Measurements from ENCODE around the gene CHIC2. TPM values are rescaled to one million over a fixed set of nuclear protein-coding genes. Genes with fewer than 3 reads are reported as not detected.
"Not testable (repeated sequence)": the region's sequence is repeated elsewhere in the genome, so short reads cannot be mapped to it uniquely, and the experiment has no call there.

The CHIC2 gene
- 52.3 and 58.1 TPM in 2 replicates for total RNA-seq (2014; rRNA removed)
- Bru-seq, nascent RNA: percentile 93 among the genes with signal in this experiment
- BruChase-seq, experiment 1, labeled RNA remaining after a 6-hour chase: percentile 76 among the genes with signal in this experiment
- percentile 88 among the genes with signal in this experiment for BruChase-seq, experiment 2, labeled RNA remaining after a 2-hour chase
- long read RNA-seq, transcript CHIC2-201 (6 exons, 1,194 nt): major isoform, 85 of 91 reads
- long read RNA-seq, partial matches to known transcripts: 1 of 91 reads
- long read RNA-seq, other reads (novel, unspliced or antisense): 4 of 91 reads

- Histone ChIP-seq H3K36me3 (ENCODE audit: low read depth, low read length) (no peaks in the 10 kb centered on the region), H3K4me1 (ENCODE audit: insufficient read depth, low read length) (peaks cover 64% of the 10 kb centered on the region), H3K4me2 (ENCODE audit: low read length) (peak within 1 kb of the TSS; percentile 89), H3K9me2 (replicated peaks; ENCODE audit: low read length) (no peaks in the 10 kb centered on the region), H4K20me1 (ENCODE audit: low read length) (peaks cover 32% of the 10 kb centered on the region), H3K9me3 (ENCODE audit: low read length) (no peaks in the 10 kb centered on the region), H3K9ac (ENCODE audit: low read length) (peak within 1 kb of the TSS; percentile 90), H2AFZ (ENCODE audit: low read length) (peak within 1 kb of the TSS; percentile 93), H3K27ac (ENCODE audit: low read length) (peak within 1 kb of the TSS; percentile 43), H3F3A (ENCODE audit: low read length, unreplicated experiment) (no peaks in the 10 kb centered on the region), H3K27me3 (ENCODE audit: low read length) (no peaks in the 10 kb centered on the region), H3K4me3 (ENCODE audit: low read length) (peak within 1 kb of the TSS; percentile 82), H3K79me2 (ENCODE audit: low read length) (peaks cover 49% of the 10 kb centered on the region)
- intact Hi-C loops (cut with micrococcal nuclease): loop anchor here (1.0 to 10.0 kb wide), 6 partner anchors 27 to 870 kb away; partner anchors contain the start of gene SCFD2
- CTCF ChIA-PET: no interaction called here
- TF ChIP-seq CTCF (conservative IDR thresholded peaks at IDR 0.05; ENCODE audit: low read depth, low read length): no peak
- TF ChIP-seq EZH2phosphoT487 (IDR thresholded peaks at IDR 0.05; ENCODE audit: borderline replicate concordance, low read length): peak; percentile 44; the same call in 1 of the 2 replicates
- POLR2A ChIA-PET (ENCODE audit: unreplicated experiment): interaction anchor here (0.7 kb wide), 1 partner anchor 21 kb away, joined by 17 read pairs; no protein-coding TSS in a partner anchor
- peak; percentile 72 for ATAC-seq
- peak; percentile 94 for DNase-seq
- no TSS peak for BruUV-seq (replicated peaks)
These were observed at the start of gene CHIC2 for GRCh38 chr4:54064317-54065111. Gene CHIC2 (minus strand): TSS chr4:54064605. CDS start chr4:54064300, 305 bp downstream.

GRCh38 chr4:54113206-54113605 lies 48.8 kb upstream of the CHIC2 start:
- H3K9me2 ChIP-seq (replicated peaks; ENCODE audit: low read length); intact Hi-C loops (cut with micrococcal nuclease); H3F3A ChIP-seq (ENCODE audit: low read length, unreplicated experiment); H2AFZ ChIP-seq (ENCODE audit: low read length); H4K20me1 ChIP-seq (ENCODE audit: low read length); H3K4me1 ChIP-seq (ENCODE audit: insufficient read depth, low read length); H3K79me2 ChIP-seq (ENCODE audit: low read length); H3K4me3 ChIP-seq (ENCODE audit: low read length); POLR2A ChIA-PET (ENCODE audit: unreplicated experiment); H3K9ac ChIP-seq (ENCODE audit: low read length); H3K9me3 ChIP-seq (ENCODE audit: low read length); ATAC-seq; H3K36me3 ChIP-seq (ENCODE audit: low read depth, low read length); DNase-seq; H3K4me2 ChIP-seq (ENCODE audit: low read length); BruUV-seq (replicated peaks); CTCF ChIA-PET; H3K27ac ChIP-seq (ENCODE audit: low read length); H3K27me3 ChIP-seq (ENCODE audit: low read length): not testable (repeated sequence)

- H3K4me1 ChIP-seq (ENCODE audit: insufficient read depth, low read length): no peaks in the 10 kb centered on the region
- no peaks in the 10 kb centered on the region for H4K20me1 ChIP-seq (ENCODE audit: low read length)
- TF ChIP-seq EZH2phosphoT487 (IDR thresholded peaks at IDR 0.05; ENCODE audit: borderline replicate concordance, low read length): no peak
- no peak for TF ChIP-seq EZH2 (IDR thresholded peaks at IDR 0.05; ENCODE audit: low read length, unreplicated experiment)
- no peak for TF ChIP-seq CTCF (conservative IDR thresholded peaks at IDR 0.05; ENCODE audit: low read depth, low read length)
- no TSS peak for BruUV-seq (replicated peaks)
- H3K4me3 ChIP-seq (ENCODE audit: low read length): no peak overlapping the region
- H3K27me3 ChIP-seq (ENCODE audit: low read length): no peaks in the 10 kb centered on the region
- no peaks in the 10 kb centered on the region for H3F3A ChIP-seq (ENCODE audit: low read length, unreplicated experiment)
- no peak for DNase-seq
- H3K9me2 ChIP-seq (replicated peaks; ENCODE audit: low read length): no peaks in the 10 kb centered on the region
- no peaks in the 10 kb centered on the region for H3K9me3 ChIP-seq (ENCODE audit: low read length)
- no peaks in the 10 kb centered on the region for H3K36me3 ChIP-seq (ENCODE audit: low read depth, low read length)
- intact Hi-C loops (cut with micrococcal nuclease): no loop called here
- H3K9ac ChIP-seq (ENCODE audit: low read length): no peak overlapping the region
- ChIA-PET CTCF (no interaction called here), POLR2A (ENCODE audit: unreplicated experiment) (interaction anchor here (0.6 kb wide), 1 partner anchor 805 kb away, joined by 3 read pairs; no protein-coding TSS in a partner anchor)
- no peak for ATAC-seq
- no peak overlapping the region for H3K4me2 ChIP-seq (ENCODE audit: low read length)
- H2AFZ ChIP-seq (ENCODE audit: low read length): no peak overlapping the region
- no peak overlapping the region for H3K27ac ChIP-seq (ENCODE audit: low read length)
- no peaks in the 10 kb centered on the region for H3K79me2 ChIP-seq (ENCODE audit: low read length)
These were observed 45.6 kb upstream of the CHIC2 start for GRCh38 chr4:54110019-54110416.

Data from PC-3 (cell line).